Fibroblast of lung (primary cell): Measurements from ENCODE around the gene A3GALT2. TPM values are rescaled to one million over a fixed set of nuclear protein-coding genes. Genes with fewer than 3 reads are reported as not detected.

Source experiments
- DNase-seq, 2 donors: peaks; one replicate each; pipeline versions ENCODE4 v3.0.0 to v3.0.0-alpha.2; 2010; ENCODE audit warnings: low read depth in 2 of 2
- H2AFZ ChIP-seq: 2 replicates; pipeline ENCODE4 v1.5.1; 2012; ENCODE audit warnings: low read length, control low read depth, inconsistent platforms
- H3K27ac ChIP-seq: 2 replicates; pipeline ENCODE4 v1.5.1; 2011; ENCODE audit warnings: low read length, control low read depth; ENCODE audit not compliant: insufficient read depth
- H3K27me3 ChIP-seq: 2 replicates; pipeline ENCODE4 v1.5.1; 2011; ENCODE audit warnings: mild to moderate bottlenecking, low read length; ENCODE audit not compliant: control insufficient read depth, insufficient read depth
- H3K36me3 ChIP-seq: 2 replicates; pipeline ENCODE4 v1.5.1; 2011; ENCODE audit warnings: low read length; ENCODE audit not compliant: control insufficient read depth, insufficient read depth
- H3K4me1 ChIP-seq: 2 replicates; pipeline ENCODE4 v1.5.1; 2011; ENCODE audit warnings: low read length; ENCODE audit not compliant: control insufficient read depth, insufficient read depth; ENCODE audit errors: extremely low read depth
- H3K4me2 ChIP-seq: 2 replicates; pipeline ENCODE4 v1.5.1; 2011; ENCODE audit warnings: low read length, control low read depth; ENCODE audit not compliant: insufficient read depth; ENCODE audit errors: extremely low read depth
- H3K4me3 ChIP-seq, 4 experiments: fragments of 200-600 bp in 1 of 4; sonication (generic) in 1 of 4; replicated peaks in 1 of 4; 2 replicates each; pipeline ENCODE4 v1.5.1; 2011 to 2016; ENCODE audit warnings: low read length in 4 of 4, low read depth in 3 of 4, mild to moderate bottlenecking in 3 of 4, control low read depth in 2 of 4, inconsistent platforms in 1 of 4, mixed read lengths in 1 of 4; ENCODE audit not compliant: insufficient read depth in 1 of 4; ENCODE audit errors: control extremely low read depth in 1 of 4
- H3K79me2 ChIP-seq: 2 replicates; pipeline ENCODE4 v1.5.1; 2012; ENCODE audit warnings: mild to moderate bottlenecking, low read length, inconsistent platforms; ENCODE audit not compliant: control insufficient read depth, insufficient read depth
- H3K9ac ChIP-seq: 2 replicates; pipeline ENCODE4 v1.5.1; 2011; ENCODE audit warnings: mild to moderate bottlenecking, low read length, control low read depth; ENCODE audit not compliant: insufficient read depth
- H3K9me3 ChIP-seq: 2 replicates; pipeline ENCODE4 v1.5.1; 2012; ENCODE audit warnings: low read depth, low read length; ENCODE audit not compliant: control insufficient read depth, insufficient read depth
- H4K20me1 ChIP-seq: 2 replicates; pipeline ENCODE4 v1.5.1; 2011; ENCODE audit warnings: low read length; ENCODE audit not compliant: control insufficient read depth, insufficient read depth; ENCODE audit errors: extremely low read depth
- EZH2 ChIP-seq: IDR thresholded peaks from 2 replicates; pipeline ENCODE4 v1.5.1; 2012; ENCODE audit warnings: low read length, control low read depth, mild to moderate bottlenecking; ENCODE audit errors: missing control alignments
- polyA plus RNA-seq, 2 donors: library from polyadenylated mRNA; depleted of rRNA in 1 of 2; stranded (reverse) in 1 of 2; unstranded in 1 of 2; fragments of >200 nt; gene quantifications; 2 replicates each; pipeline ENCODE4 v1.2.1, GENCODE V29; 2011 to 2012; ENCODE audit warnings: missing spikeins in 1 of 2
- total RNA-seq: library from RNA; depleted of rRNA; stranded (reverse); fragments of >200 nt; gene quantifications from 2 replicates; pipeline ENCODE4 v1.2.1, GENCODE V29; 2014
- TF ChIP-seq, protein P1 (sequence below), 2 donors: IDR thresholded peaks in 1 of 2; conservative IDR thresholded peaks in 1 of 2; 1 replicate in 1 of 2; 2 replicates in 1 of 2; pipeline ENCODE4 v1.5.1; 2011 to 2012; ENCODE audit warnings: low read length in 2 of 2, control low read depth in 1 of 2, inconsistent platforms in 1 of 2, low read depth in 1 of 2, mild to moderate bottlenecking in 1 of 2

The A3GALT2 gene
- total and polyA plus RNA-seq, 2 donors (not counting 1 experiment from before 2014, with no cell fraction given), result not detected

DNA sequence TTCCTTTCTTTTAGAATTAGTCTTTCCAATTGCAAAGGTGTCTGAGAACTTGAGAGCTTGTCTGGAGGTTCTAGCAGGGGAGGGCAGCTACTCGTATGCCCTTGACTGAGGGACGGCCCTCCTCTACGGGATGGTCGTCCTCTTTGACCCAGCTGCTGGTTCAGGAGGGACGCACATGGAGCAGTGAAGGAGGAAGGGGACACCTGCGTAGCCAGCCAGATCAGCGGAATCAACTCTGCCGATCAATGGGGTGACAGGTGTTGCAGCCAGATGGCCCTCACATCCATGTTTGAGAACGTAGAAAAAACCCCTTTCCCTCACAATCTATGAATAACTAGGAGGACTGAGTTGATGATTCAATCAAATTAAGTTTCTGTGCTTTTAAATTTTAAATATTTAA, 15.7 kb upstream of the A3GALT2 start:
- no peak overlapping the region for H3K4me2 ChIP-seq
- DNase-seq, result no peak
- peaks cover 75% of the 10 kb centered on the region for H3K4me1 ChIP-seq
- peaks cover 18% of the 10 kb centered on the region for H3K36me3 ChIP-seq
- H4K20me1 ChIP-seq, result peaks cover 2% of the 10 kb centered on the region
- no peak overlapping the region for H3K4me3 ChIP-seq
- no peak overlapping the region for H2AFZ ChIP-seq
- H3K79me2 ChIP-seq, result peaks cover 99% of the 10 kb centered on the region
- no peaks in the 10 kb centered on the region for H3K9me3 ChIP-seq
- H3K27ac ChIP-seq, result peak overlapping the region; percentile 18
- H3K27me3 ChIP-seq, result no peaks in the 10 kb centered on the region
- TF ChIP-seq EZH2, result no peak
- TF ChIP-seq, protein P1, sequence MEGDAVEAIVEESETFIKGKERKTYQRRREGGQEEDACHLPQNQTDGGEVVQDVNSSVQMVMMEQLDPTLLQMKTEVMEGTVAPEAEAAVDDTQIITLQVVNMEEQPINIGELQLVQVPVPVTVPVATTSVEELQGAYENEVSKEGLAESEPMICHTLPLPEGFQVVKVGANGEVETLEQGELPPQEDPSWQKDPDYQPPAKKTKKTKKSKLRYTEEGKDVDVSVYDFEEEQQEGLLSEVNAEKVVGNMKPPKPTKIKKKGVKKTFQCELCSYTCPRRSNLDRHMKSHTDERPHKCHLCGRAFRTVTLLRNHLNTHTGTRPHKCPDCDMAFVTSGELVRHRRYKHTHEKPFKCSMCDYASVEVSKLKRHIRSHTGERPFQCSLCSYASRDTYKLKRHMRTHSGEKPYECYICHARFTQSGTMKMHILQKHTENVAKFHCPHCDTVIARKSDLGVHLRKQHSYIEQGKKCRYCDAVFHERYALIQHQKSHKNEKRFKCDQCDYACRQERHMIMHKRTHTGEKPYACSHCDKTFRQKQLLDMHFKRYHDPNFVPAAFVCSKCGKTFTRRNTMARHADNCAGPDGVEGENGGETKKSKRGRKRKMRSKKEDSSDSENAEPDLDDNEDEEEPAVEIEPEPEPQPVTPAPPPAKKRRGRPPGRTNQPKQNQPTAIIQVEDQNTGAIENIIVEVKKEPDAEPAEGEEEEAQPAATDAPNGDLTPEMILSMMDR (conservative IDR thresholded peaks at IDR 0.05 in 1 of 2, IDR thresholded peaks at IDR 0.05 in 1 of 2; ENCODE audit: low read depth in 1 of 2, low read length in 2 of 2), result no peak
- H3K9ac ChIP-seq, result no peak overlapping the region

- Histone ChIP-seq H3K27me3 (no peaks in the 10 kb centered on the region), H2AFZ (no peak overlapping the region), H3K9ac (no peak overlapping the region), H3K36me3 (peaks cover 32% of the 10 kb centered on the region), H3K79me2 (peaks cover 99% of the 10 kb centered on the region), H3K9me3 (no peaks in the 10 kb centered on the region), H3K4me2 (peak overlapping the region; percentile 76), H3K4me1 (peaks cover 67% of the 10 kb centered on the region), H4K20me1 (peaks cover 2% of the 10 kb centered on the region), H3K27ac (peak overlapping the region; percentile 88), H3K4me3 (no peak overlapping the region)
- TF ChIP-seq, protein P1 (conservative IDR thresholded peaks at IDR 0.05 in 1 of 2, IDR thresholded peaks at IDR 0.05 in 1 of 2; ENCODE audit: low read depth in 1 of 2, low read length in 2 of 2), result no peak
- no peak for TF ChIP-seq EZH2
- no peak for DNase-seq
Measured at GRCh38 chr1:33335020-33335419, 14.1 kb upstream of the A3GALT2 start.

DNA sequence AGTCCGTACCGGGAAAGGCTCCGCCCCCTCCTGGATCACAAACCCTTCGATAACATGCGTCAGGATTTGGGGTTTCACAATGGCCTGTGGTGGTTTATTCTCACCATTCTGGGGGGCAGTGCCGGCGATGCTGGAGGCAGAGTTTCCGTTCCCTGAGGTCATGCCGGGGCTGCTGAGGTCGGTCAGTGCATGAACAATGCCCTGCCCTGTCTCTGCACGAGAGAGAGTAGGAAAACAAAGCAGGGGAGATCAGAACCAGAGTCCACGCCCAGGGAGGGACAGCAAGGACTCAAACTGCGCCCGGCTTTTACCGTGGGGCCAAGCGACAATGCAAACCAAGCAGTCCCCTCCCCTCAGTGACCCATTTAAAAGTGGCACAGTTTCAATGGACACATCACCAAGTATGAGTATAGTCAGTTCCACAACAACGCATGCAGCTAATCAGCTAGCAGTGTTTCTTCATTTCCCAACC, 13.2 kb upstream of the A3GALT2 start:
- H3K79me2 ChIP-seq, result peaks cover 95% of the 10 kb centered on the region
- no peak overlapping the region for H2AFZ ChIP-seq
- peak overlapping the region in 1 of 4 experiments; percentile 0 for H3K4me3 ChIP-seq
- TF ChIP-seq EZH2, result no peak
- H3K9ac ChIP-seq, result peak overlapping the region; percentile 57
- peak overlapping the region; percentile 88 for H3K27ac ChIP-seq
- H4K20me1 ChIP-seq, result peaks cover 2% of the 10 kb centered on the region
- peak in 1 of 2 donors; percentile 55 for DNase-seq
- H3K9me3 ChIP-seq, result no peaks in the 10 kb centered on the region
- H3K4me2 ChIP-seq, result peak overlapping the region; percentile 76
- no peaks in the 10 kb centered on the region for H3K27me3 ChIP-seq
- peaks cover 60% of the 10 kb centered on the region for H3K4me1 ChIP-seq
- H3K36me3 ChIP-seq, result peaks cover 39% of the 10 kb centered on the region
